ENCODE measurements around the gene SURF6.
A peak's percentile ranks its signal among the peaks of the same experiment; 100 is the strongest.

Gene SURF6

GRCh38 chr9:133353548-133353947, 17.6 kb upstream of the SURF6 start:
- TF ChIP-seq ZNF132 (tag by site-specific recombination; IDR thresholded peaks at IDR 0.05; ENCODE audit: borderline replicate concordance) (no peak), ZSCAN4 (tag by site-specific recombination; IDR thresholded peaks at IDR 0.05) (no peak), ZNF837 (tag by site-specific recombination; IDR thresholded peaks at IDR 0.05) (no peak), ZNF214 (tag by site-specific recombination; IDR thresholded peaks at IDR 0.05; ENCODE audit: borderline replicate concordance) (no peak), HOXC10 (CRISPR knock-in tag; IDR thresholded peaks at IDR 0.05) (no peak), ZBTB48 (tag by site-specific recombination; IDR thresholded peaks at IDR 0.05) (no peak), ZNF433 (tag by site-specific recombination; IDR thresholded peaks at IDR 0.05; ENCODE audit: low read depth) (no peak), REST (tag by site-specific recombination; IDR thresholded peaks at IDR 0.05) (no peak), ZNF596 (tag by site-specific recombination; IDR thresholded peaks at IDR 0.05) (no peak), GLIS2 (tag by site-specific recombination; IDR thresholded peaks at IDR 0.05) (no peak), ZNF830 (tag by site-specific recombination; IDR thresholded peaks at IDR 0.05; ENCODE audit: low read depth) (no peak), ZNF394 (tag by site-specific recombination; IDR thresholded peaks at IDR 0.05; ENCODE audit: borderline replicate concordance) (no peak), SALL2 (tag by site-specific recombination; IDR thresholded peaks at IDR 0.05; ENCODE audit: borderline replicate concordance) (no peak)
- ChIA-PET CTCF (interaction anchor here (0.5 to 1.4 kb wide), 9 partner anchors 10 to 173 kb away, joined by 3 to 5 read pairs (median 3); no protein-coding TSS in a partner anchor), POLR2A (interaction anchor here (0.8 to 3.9 kb wide), 8 partner anchors 11 to 323 kb away, joined by 3 to 35 read pairs (median 4); partner anchors contain the start of genes CACFD1 and SLC2A6)
- Histone ChIP-seq H3K27ac (ENCODE audit: extremely low read depth, low read depth, low read length) (no peak overlapping the region), H3K9me3 (ENCODE audit: control insufficient read depth, insufficient read depth, low read depth, low read length) (no peaks in the 10 kb centered on the region), H3K36me3 (ENCODE audit: control insufficient read depth in 2 of 2, insufficient read depth in 1 of 2, low read length in 2 of 2) (peaks cover 18 to 76% of the 10 kb centered on the region in 2 experiments), H3K4me3 (ENCODE audit: low read depth, low read length) (no peak overlapping the region), H3K4me1 (ENCODE audit: control insufficient read depth, insufficient read depth, low read length) (no peaks in the 10 kb centered on the region)

- H3K27ac ChIP-seq (ENCODE audit: extremely low read depth, low read depth, low read length): peak overlapping the region; percentile 37; the same call in 1 of the 2 replicates
- ChIA-PET POLR2A (interaction anchor here (0.8 to 3.9 kb wide), 9 partner anchors 10 to 323 kb away, joined by 3 to 35 read pairs (median 4); partner anchors contain the start of genes CACFD1 and SLC2A6), CTCF (interaction anchor here (0.6 to 1.4 kb wide), 7 partner anchors 11 to 172 kb away, joined by 3 to 4 read pairs (median 3); no protein-coding TSS in a partner anchor)
- peaks cover 14 to 70% of the 10 kb centered on the region in 2 experiments for H3K36me3 ChIP-seq (ENCODE audit: control insufficient read depth in 2 of 2, insufficient read depth in 1 of 2, low read length in 2 of 2)
- H3K9me3 ChIP-seq (ENCODE audit: control insufficient read depth, insufficient read depth, low read depth, low read length): no peaks in the 10 kb centered on the region
- H3K4me3 ChIP-seq (ENCODE audit: low read depth, low read length): no peak overlapping the region
- no peaks in the 10 kb centered on the region for H3K4me1 ChIP-seq (ENCODE audit: control insufficient read depth, insufficient read depth, low read length)
- TF ChIP-seq KLF7 (tag by site-specific recombination; IDR thresholded peaks at IDR 0.05; ENCODE audit: borderline replicate concordance): no peak
- TF ChIP-seq SCRT2 (tag by site-specific recombination; IDR thresholded peaks at IDR 0.05): peak; percentile 66; the same call in 1 of the 2 replicates
- TF ChIP-seq PRDM1 (tag by site-specific recombination; IDR thresholded peaks at IDR 0.05): peak; percentile 43; the same call in 1 of the 2 replicates
- 0 out of 2 replicates have a peak, but pooled peaks have one; percentile 16 for TF ChIP-seq ZSCAN30 (tag by site-specific recombination; IDR thresholded peaks at IDR 0.05)
Observed at GRCh38 chr9:133352635-133353340, 16.8 kb upstream of the SURF6 start.
